ENCODE results near the gene VPS18. TPM values are rescaled to one million over a fixed set of nuclear protein-coding genes. Genes with fewer than 3 reads are reported as not detected.
A peak's percentile ranks its signal among the peaks of the same experiment; 100 is the strongest.

Gene VPS18
- total and polyA plus RNA-seq, 3 experiments from 2014 or later, result 17.2 to 23.0 (median 17.8) TPM

DNA sequence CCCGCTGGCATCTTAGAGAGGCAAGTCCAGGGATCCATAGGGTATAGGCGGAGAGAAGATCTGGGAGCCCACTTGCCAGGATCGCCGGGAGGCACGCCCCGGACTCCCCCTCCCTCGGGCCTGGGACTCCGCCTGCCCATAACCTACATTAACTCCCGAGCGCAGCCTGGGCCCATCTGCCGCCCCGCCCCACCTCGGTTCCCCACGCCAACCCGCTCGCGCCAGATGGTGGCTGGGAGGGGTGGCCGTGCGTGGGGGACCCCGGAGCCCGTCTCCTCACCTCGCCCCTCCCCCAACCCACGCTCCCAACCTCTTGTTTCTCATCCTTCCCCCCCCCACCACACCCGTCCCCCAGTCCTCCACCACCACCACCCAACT, 33.2 kb downstream of the VPS18 start:
- Histone ChIP-seq H3K27me3 (ENCODE audit: insufficient read depth, low read length, poor library complexity, severe bottlenecking) (peaks cover 48% of the 10 kb centered on the region), H3K4me1 (ENCODE audit: insufficient read depth, low read length) (peaks cover 37% of the 10 kb centered on the region), H3K27ac (ENCODE audit: low read depth, low read length) (no peak overlapping the region), H3K36me3 (ENCODE audit: insufficient read depth, low read length) (no peaks in the 10 kb centered on the region), H3K9me3 (ENCODE audit: low read length) (no peaks in the 10 kb centered on the region), H3K4me3 (ENCODE audit: low read length) (no peak overlapping the region)
- Mint-ChIP-seq H3K4me1 (peaks cover 36 to 68% (median 41%) of the 10 kb centered on the region in 3 donors), H3K36me3 (no peaks in the 10 kb centered on the region), H3K27me3 (peaks cover 51 to 66% of the 10 kb centered on the region in 2 donors), H3K4me3 (peak overlapping the region; percentile 20 to 85 (median 67)), H3K9me3 (no peaks in the 10 kb centered on the region), H3K27ac (peak overlapping the region in 1 of 8 donors; percentile 12)
- POLR2A ChIA-PET, result interaction anchor here (0.6 to 1.1 kb wide), 2 partner anchors 20 to 737 kb away, joined by 3 read pairs; no protein-coding TSS in a partner anchor
- no peak for DNase-seq
- CTCF ChIA-PET, result interaction anchor here (1.0 to 2.4 kb wide), 4 partner anchors 13 to 24 kb away, joined by 3 to 15 read pairs (median 7); no protein-coding TSS in a partner anchor

DNA sequence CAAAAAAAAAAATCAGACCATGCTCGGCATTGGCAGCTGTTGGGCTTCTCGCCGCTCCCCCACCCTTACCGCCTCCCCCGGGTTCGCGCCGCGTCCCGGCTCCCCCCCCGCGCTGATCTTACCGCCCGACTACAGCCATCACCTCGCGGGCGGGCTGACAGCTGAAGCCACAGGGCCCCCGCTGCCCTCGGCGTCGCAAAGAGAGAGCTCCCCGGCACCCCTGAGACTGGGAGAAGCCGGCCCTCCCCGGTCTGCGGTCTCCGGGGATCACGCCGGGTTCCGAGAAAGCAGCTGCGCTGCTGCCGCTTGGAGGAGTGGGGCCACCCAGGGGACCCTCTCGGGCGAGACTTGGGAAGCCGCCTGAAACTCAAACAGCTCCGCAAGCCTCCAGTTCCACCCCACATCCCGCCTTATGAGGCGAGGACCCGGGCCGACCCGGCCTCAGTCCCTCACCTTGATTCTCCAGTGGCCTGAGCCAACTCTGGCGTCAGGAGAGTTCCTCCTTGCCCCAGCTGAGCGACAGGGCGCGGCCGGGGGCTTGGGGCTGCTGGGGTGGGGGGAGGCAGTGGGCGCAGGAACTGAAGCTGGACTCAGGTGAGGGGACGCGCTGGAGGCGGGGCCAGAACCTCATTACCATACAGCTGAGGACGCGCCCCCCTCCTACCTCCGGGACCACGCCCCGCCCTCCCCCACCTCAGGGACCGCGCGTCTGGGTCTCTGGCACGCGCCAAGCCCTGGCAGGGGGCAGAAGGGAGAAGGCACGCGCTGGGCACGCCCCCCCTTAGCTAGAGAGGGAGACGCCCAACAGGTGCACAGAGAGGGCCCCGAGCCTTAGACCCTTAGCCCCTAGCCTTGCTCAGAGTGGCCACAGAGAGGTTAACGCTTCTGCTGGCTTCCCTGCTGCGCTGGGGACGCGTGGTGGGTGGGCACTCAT, 33.9 kb downstream of the VPS18 start:
- Histone ChIP-seq H3K27me3 (ENCODE audit: insufficient read depth, low read length, poor library complexity, severe bottlenecking) (peaks cover 48% of the 10 kb centered on the region), H3K4me1 (ENCODE audit: insufficient read depth, low read length) (peaks cover 37% of the 10 kb centered on the region), H3K9me3 (ENCODE audit: low read length) (no peaks in the 10 kb centered on the region), H3K4me3 (ENCODE audit: low read length) (peak overlapping the region; percentile 67), H3K36me3 (ENCODE audit: insufficient read depth, low read length) (no peaks in the 10 kb centered on the region), H3K27ac (ENCODE audit: low read depth, low read length) (no peak overlapping the region)
- ChIA-PET POLR2A (interaction anchor here (1.1 to 2.4 kb wide), 2 partner anchors 13 to 21 kb away, joined by 3 to 8 read pairs; no protein-coding TSS in a partner anchor), CTCF (interaction anchor here (0.6 to 2.3 kb wide), 6 partner anchors 12 to 277 kb away, joined by 3 to 15 read pairs (median 4); no protein-coding TSS in a partner anchor)
- peaks cover 36 to 68% (median 41%) of the 10 kb centered on the region in 3 donors for H3K4me1 Mint-ChIP-seq
- H3K27ac Mint-ChIP-seq, result peak overlapping the region in 1 of 8 donors; percentile 70
- H3K36me3 Mint-ChIP-seq, result no peaks in the 10 kb centered on the region
- H3K4me3 Mint-ChIP-seq, result peak overlapping the region; percentile 77 to 87 (median 82)
- H3K9me3 Mint-ChIP-seq, result no peaks in the 10 kb centered on the region
- no peak for DNase-seq
- peaks cover 48 to 64% of the 10 kb centered on the region in 2 donors for H3K27me3 Mint-ChIP-seq

DNA sequence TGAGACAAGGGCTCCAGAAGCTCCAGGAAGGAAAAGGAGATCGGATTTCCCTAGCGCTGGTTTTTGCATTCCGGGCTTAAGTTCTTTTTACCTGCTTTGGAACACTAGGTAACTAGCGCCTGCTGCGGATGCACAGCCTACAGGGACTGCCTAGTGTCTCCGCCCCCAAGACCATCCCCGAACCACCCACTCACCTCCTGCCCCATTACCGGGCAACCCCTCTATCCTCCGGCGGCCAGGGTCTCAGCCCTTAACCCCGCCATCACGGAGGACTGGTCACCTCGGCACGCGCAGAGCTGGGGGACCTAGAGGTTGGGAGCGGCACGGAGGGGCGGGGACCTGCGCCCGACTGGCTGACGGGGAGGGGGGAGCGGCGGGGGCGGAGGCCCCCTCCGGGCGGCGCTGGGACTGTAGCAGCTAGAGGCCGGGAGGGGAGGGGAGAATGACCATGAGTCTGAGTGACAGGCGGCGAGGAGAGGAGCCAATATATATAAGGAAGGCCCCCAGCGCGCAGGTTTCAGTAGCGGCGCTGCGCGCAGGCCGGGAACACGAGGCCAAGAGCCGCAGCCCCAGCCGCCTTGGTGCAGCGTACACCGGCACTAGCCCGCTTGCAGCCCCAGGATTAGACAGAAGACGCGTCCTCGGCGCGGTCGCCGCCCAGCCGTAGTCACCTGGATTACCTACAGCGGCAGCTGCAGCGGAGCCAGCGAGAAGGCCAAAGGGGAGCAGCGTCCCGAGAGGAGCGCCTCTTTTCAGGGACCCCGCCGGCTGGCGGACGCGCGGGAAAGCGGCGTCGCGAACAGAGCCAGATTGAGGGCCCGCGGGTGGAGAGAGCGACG, 34.8 kb downstream of the VPS18 start, which contains the start of gene DLL4:
Gene DLL4, plus strand, starts transcription at position 520 of the 839 bp plus-strand sequence. CDS start 329 bp downstream, outside the sequence.
- Histone ChIP-seq H3K4me1 (ENCODE audit: insufficient read depth, low read length) (peaks cover 37% of the 10 kb centered on the region), H3K9me3 (ENCODE audit: low read length) (no peaks in the 10 kb centered on the region), H3K36me3 (ENCODE audit: insufficient read depth, low read length) (no peaks in the 10 kb centered on the region), H3K27me3 (ENCODE audit: insufficient read depth, low read length, poor library complexity, severe bottlenecking) (peaks cover 48% of the 10 kb centered on the region), H3K27ac (ENCODE audit: low read depth, low read length) (no peak within 1 kb of the TSS), H3K4me3 (ENCODE audit: low read length) (peak within 1 kb of the TSS; percentile 67)
- H3K36me3 Mint-ChIP-seq, result no peaks in the 10 kb centered on the region
- peak in 3 of 5 donors; percentile 37 to 57 (median 38) for DNase-seq
- H3K9me3 Mint-ChIP-seq, result no peaks in the 10 kb centered on the region
- POLR2A ChIA-PET, result interaction anchor here (2.4 kb wide), 1 partner anchor 12 kb away, joined by 8 read pairs; no protein-coding TSS in a partner anchor
- peaks cover 36 to 68% (median 41%) of the 10 kb centered on the region in 3 donors for H3K4me1 Mint-ChIP-seq
- H3K4me3 Mint-ChIP-seq, result peak within 1 kb of the TSS; percentile 77 to 92 (median 82)
- H3K27me3 Mint-ChIP-seq, result peaks cover 52 to 68% of the 10 kb centered on the region in 2 donors
- CTCF ChIA-PET, result interaction anchor here (0.6 to 2.3 kb wide), 4 partner anchors 13 to 277 kb away, joined by 3 to 15 read pairs (median 7); no protein-coding TSS in a partner anchor
- H3K27ac Mint-ChIP-seq, result peak within 1 kb of the TSS in 2 of 8 donors; percentile 15 to 70

DNA sequence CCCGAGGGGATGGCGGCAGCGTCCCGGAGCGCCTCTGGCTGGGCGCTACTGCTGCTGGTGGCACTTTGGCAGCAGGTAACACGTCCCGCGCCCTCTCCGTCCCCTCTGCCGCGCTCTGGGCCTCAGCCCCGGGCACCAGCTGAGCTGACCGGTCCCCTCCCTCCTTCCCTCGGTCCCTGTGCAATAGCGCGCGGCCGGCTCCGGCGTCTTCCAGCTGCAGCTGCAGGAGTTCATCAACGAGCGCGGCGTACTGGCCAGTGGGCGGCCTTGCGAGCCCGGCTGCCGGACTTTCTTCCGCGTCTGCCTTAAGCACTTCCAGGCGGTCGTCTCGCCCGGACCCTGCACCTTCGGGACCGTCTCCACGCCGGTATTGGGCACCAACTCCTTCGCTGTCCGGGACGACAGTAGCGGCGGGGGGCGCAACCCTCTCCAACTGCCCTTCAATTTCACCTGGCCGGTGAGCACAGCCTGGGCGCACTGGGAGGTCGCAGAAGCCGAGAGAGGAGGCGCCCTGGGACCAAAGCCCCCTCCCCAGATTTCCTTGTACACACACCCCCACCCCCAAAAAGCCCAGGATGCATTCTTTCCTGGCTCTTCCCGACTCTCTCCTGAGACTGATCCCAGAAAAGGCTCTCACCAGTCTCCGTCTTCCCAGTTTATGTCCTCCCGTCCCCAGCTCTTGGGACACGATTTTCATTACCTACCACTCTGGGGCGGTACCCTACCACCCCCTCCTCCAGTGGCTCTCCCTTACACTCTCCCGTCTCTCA, 35.6 kb downstream of the VPS18 start:
- no peaks in the 10 kb centered on the region for H3K36me3 ChIP-seq (ENCODE audit: insufficient read depth, low read length)
- Mint-ChIP-seq H3K27me3 (peaks cover 53 to 65% of the 10 kb centered on the region in 2 donors), H3K9me3 (no peaks in the 10 kb centered on the region), H3K4me1 (peaks cover 36 to 68% (median 41%) of the 10 kb centered on the region in 3 donors), H3K36me3 (no peaks in the 10 kb centered on the region), H3K4me3 (peak overlapping the region; percentile 69 to 92 (median 82)), H3K27ac (no peak overlapping the region)
- POLR2A ChIA-PET, result interaction anchor here (1.2 to 2.4 kb wide), 2 partner anchors 11 to 12 kb away, joined by 4 to 8 read pairs; no protein-coding TSS in a partner anchor
- H3K27ac ChIP-seq (ENCODE audit: low read depth, low read length), result no peak overlapping the region
- peaks cover 37% of the 10 kb centered on the region for H3K4me1 ChIP-seq (ENCODE audit: insufficient read depth, low read length)
- CTCF ChIA-PET, result interaction anchor here (0.6 to 2.5 kb wide), 9 partner anchors 8 to 256 kb away, joined by 3 to 15 read pairs (median 5); partner anchors contain the start of gene CHAC1
- H3K27me3 ChIP-seq (ENCODE audit: insufficient read depth, low read length, poor library complexity, severe bottlenecking), result peaks cover 48% of the 10 kb centered on the region
- DNase-seq, result no peak
- no peaks in the 10 kb centered on the region for H3K9me3 ChIP-seq (ENCODE audit: low read length)
- H3K4me3 ChIP-seq (ENCODE audit: low read length), result peak overlapping the region; percentile 67

DNA sequence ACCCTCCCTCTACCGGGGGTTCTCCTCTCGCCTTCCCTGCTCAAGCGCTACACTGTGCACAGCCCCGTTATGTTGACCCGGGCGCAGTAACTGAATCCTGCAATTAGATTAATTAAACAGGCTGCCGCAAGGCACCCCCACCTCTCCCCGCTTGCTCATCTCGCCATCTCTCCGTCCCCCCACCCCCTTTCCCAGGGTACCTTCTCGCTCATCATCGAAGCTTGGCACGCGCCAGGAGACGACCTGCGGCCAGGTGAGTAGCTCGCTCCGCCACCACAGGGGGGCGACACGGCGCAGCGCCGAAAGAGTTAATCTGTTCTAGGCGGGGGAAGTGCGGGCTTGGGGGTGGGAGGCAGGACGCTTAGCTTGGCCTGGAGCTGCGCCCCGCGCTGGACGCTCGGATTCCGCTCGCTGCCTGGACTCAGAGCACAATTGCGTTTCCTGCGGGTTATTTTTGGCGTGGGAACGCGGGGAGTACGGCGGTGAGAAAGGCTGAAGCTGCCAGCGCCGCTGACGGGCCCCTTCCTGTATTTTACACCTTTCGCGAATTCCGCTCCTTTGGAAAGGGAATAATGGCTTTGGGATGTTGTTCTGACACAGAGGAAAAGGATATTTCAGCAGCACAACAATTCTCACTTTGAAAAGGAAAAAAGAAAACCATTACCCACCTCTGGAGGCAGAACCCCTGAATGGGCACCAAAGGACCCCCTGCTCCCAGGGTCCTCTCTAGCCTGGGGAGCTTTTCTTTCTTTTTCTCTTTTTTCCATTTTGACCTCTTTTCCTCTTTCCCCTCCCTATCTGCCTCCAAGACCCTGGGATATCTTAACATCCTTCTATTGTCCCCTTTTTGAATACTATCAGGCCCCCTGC, 36.4 kb downstream of the VPS18 start:
- H3K27ac ChIP-seq (ENCODE audit: low read depth, low read length), result no peak overlapping the region
- peak in 1 of 5 donors; percentile 41 for DNase-seq
- H3K9me3 ChIP-seq (ENCODE audit: low read length), result no peaks in the 10 kb centered on the region
- peak overlapping the region; percentile 28 for H3K4me3 ChIP-seq (ENCODE audit: low read length)
- H3K4me1 Mint-ChIP-seq, result peaks cover 36 to 61% (median 37%) of the 10 kb centered on the region in 3 donors
- peak overlapping the region in 1 of 8 donors; percentile 57 for H3K27ac Mint-ChIP-seq
- no peaks in the 10 kb centered on the region for H3K9me3 Mint-ChIP-seq
- peaks cover 37% of the 10 kb centered on the region for H3K4me1 ChIP-seq (ENCODE audit: insufficient read depth, low read length)
- H3K27me3 Mint-ChIP-seq, result peaks cover 49 to 59% of the 10 kb centered on the region in 2 donors
- no peaks in the 10 kb centered on the region for H3K36me3 Mint-ChIP-seq
- H3K36me3 ChIP-seq (ENCODE audit: insufficient read depth, low read length), result no peaks in the 10 kb centered on the region
- CTCF ChIA-PET, result interaction anchor here (0.6 to 2.5 kb wide), 9 partner anchors 8 to 255 kb away, joined by 3 to 7 read pairs (median 4); partner anchors contain the start of gene CHAC1
- peak overlapping the region; percentile 62 to 92 (median 76) for H3K4me3 Mint-ChIP-seq
- peaks cover 47% of the 10 kb centered on the region for H3K27me3 ChIP-seq (ENCODE audit: insufficient read depth, low read length, poor library complexity, severe bottlenecking)
- POLR2A ChIA-PET, result interaction anchor here (0.7 to 1.2 kb wide), 2 partner anchors 10 to 1006 kb away, joined by 4 to 5 read pairs; no protein-coding TSS in a partner anchor

DNA sequence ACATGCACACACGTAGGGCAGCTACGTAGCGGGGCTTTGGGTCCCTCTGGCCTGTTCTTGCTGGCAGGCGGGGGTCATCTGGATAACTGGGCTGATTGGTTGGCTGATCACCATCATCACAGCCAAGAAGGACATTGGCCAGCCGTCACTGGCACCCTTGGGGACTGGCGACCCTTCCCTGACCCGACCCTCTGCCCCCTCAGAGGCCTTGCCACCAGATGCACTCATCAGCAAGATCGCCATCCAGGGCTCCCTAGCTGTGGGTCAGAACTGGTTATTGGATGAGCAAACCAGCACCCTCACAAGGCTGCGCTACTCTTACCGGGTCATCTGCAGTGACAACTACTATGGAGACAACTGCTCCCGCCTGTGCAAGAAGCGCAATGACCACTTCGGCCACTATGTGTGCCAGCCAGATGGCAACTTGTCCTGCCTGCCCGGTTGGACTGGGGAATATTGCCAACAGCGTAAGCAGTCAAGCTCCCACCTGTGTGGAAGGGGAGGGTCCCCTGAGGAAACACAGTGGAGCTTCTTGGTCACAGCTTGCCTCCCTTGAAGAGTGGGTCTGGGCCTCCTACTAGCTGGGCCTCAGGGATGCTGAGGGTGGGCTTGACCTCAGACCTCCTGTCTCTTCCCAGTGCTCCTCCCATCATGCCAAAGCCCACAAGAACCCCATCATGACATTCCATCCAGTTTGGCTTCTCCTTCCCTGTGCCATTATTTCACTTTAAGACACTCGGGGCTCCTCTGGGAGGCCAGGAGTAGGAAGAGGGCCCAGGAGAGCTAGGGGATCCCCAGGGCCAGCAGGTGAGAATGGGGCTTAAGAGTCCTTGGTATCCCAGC, 37.3 kb downstream of the VPS18 start:
- Histone ChIP-seq H3K27ac (ENCODE audit: low read depth, low read length) (no peak overlapping the region), H3K27me3 (ENCODE audit: insufficient read depth, low read length, poor library complexity, severe bottlenecking) (peaks cover 39% of the 10 kb centered on the region), H3K4me3 (ENCODE audit: low read length) (no peak overlapping the region), H3K9me3 (ENCODE audit: low read length) (no peaks in the 10 kb centered on the region), H3K4me1 (ENCODE audit: insufficient read depth, low read length) (peaks cover 33% of the 10 kb centered on the region), H3K36me3 (ENCODE audit: insufficient read depth, low read length) (no peaks in the 10 kb centered on the region)
- Mint-ChIP-seq H3K36me3 (no peaks in the 10 kb centered on the region), H3K9me3 (no peaks in the 10 kb centered on the region), H3K4me1 (peaks cover 32 to 53% (median 34%) of the 10 kb centered on the region in 3 donors), H3K27me3 (peaks cover 46 to 52% of the 10 kb centered on the region in 2 donors), H3K4me3 (peak overlapping the region; percentile 61 to 85 (median 69)), H3K27ac (no peak overlapping the region)
- DNase-seq, result no peak
- POLR2A ChIA-PET, result interaction anchor here (1.2 kb wide), 1 partner anchor 9 kb away, joined by 4 read pairs; no protein-coding TSS in a partner anchor
- CTCF ChIA-PET, result interaction anchor here (0.7 to 2.5 kb wide), 8 partner anchors 9 to 31 kb away, joined by 3 to 7 read pairs (median 4); partner anchors contain the start of gene CHAC1

Measured in CD8-positive, alpha-beta memory T cell (primary cell).